Measurements from ENCODE around the gene SPX. TPM values are rescaled to one million over a fixed set of nuclear protein-coding genes. Genes with fewer than 3 reads are reported as not detected.

The SPX gene
- total RNA-seq, 4 donors from 2014 or later: 1.5 to 2.4 (median 1.6) TPM; not detected in 1

- no peak overlapping the region for H3K27ac ChIP-seq
- WGBS, 2 donors: 91 to 94% methylated on average over 4 of the region's 4 CpGs
Measured at GRCh38 chr12:21573733-21574358, 47.8 kb downstream of the SPX start.

GRCh38 chr12:21576431-21576830 is 50.3 kb downstream of the SPX start:
- Histone ChIP-seq H3K36me3 (no peaks in the 10 kb centered on the region), H3K27ac (no peak overlapping the region), H3K27me3 (no peaks in the 10 kb centered on the region), H3K9me3 (no peaks in the 10 kb centered on the region), H3K4me1 (no peaks in the 10 kb centered on the region), H3K4me3 (no peak overlapping the region)
- TF ChIP-seq EP300 (IDR thresholded peaks at IDR 0.05) (no peak), POLR2A (IDR thresholded peaks at IDR 0.05) (no peak), CTCF (IDR thresholded peaks at IDR 0.05) (no peak)
- WGBS, 2 donors: 83 to 93% methylated on average over 2 of the region's 2 CpGs
- DNase-seq (ENCODE audit: low spot score in 2 of 2): no peak

More at GRCh38 chr12:21573733-21574358, 47.8 kb downstream of the SPX start:
- TF ChIP-seq CTCF (IDR thresholded peaks at IDR 0.05) (no peak), POLR2A (IDR thresholded peaks at IDR 0.05) (no peak), EP300 (IDR thresholded peaks at IDR 0.05) (no peak)
- no peak overlapping the region for H3K4me3 ChIP-seq
- H3K36me3 ChIP-seq: no peaks in the 10 kb centered on the region
- no peaks in the 10 kb centered on the region for H3K4me1 ChIP-seq
- H3K27me3 ChIP-seq: no peaks in the 10 kb centered on the region
- no peaks in the 10 kb centered on the region for H3K9me3 ChIP-seq
- no peak for DNase-seq (ENCODE audit: low spot score in 2 of 2)

- WGBS, 2 donors: 50 to 51% methylated on average over 1 of the region's 1 CpG
- Histone ChIP-seq H3K27ac (no peak overlapping the region), H3K36me3 (no peaks in the 10 kb centered on the region), H3K4me3 (no peak overlapping the region), H3K27me3 (no peaks in the 10 kb centered on the region), H3K4me1 (no peaks in the 10 kb centered on the region), H3K9me3 (no peaks in the 10 kb centered on the region)
- DNase-seq (ENCODE audit: low spot score in 2 of 2): no peak
- no peak for TF ChIP-seq CTCF (IDR thresholded peaks at IDR 0.05)
- TF ChIP-seq POLR2A (IDR thresholded peaks at IDR 0.05): no peak
- no peak for TF ChIP-seq EP300 (IDR thresholded peaks at IDR 0.05)
Measured at GRCh38 chr12:21577516-21577915, 51.4 kb downstream of the SPX start.

GRCh38 chr12:21580748-21581516 is 54.8 kb downstream of the SPX start:
- Histone ChIP-seq H3K9me3 (no peaks in the 10 kb centered on the region), H3K4me1 (no peaks in the 10 kb centered on the region), H3K27me3 (no peaks in the 10 kb centered on the region), H3K36me3 (no peaks in the 10 kb centered on the region), H3K27ac (no peak overlapping the region), H3K4me3 (no peak overlapping the region)
- WGBS, 2 donors: 78 to 83% methylated on average over 4 of the region's 4 CpGs
- no peak for DNase-seq (ENCODE audit: low spot score in 2 of 2)
- no peak for TF ChIP-seq CTCF (IDR thresholded peaks at IDR 0.05)
- TF ChIP-seq POLR2A (IDR thresholded peaks at IDR 0.05): no peak
- TF ChIP-seq EP300 (IDR thresholded peaks at IDR 0.05): no peak

Other genes with a start within 250 kb of the SPX start
- gene SLCO1A2, start 191.4 kb upstream of the SPX start, total RNA-seq: under 1 TPM in 1 of 4 donors, not detected in 3; 0.22 TPM
- gene IAPP, start 153.4 kb upstream of the SPX start, total RNA-seq: not detected
- 10 to 100 TPM in 3 of 4 donors, 1 to 10 TPM in 1; 6.3 to 23.1 (median 20.5) TPM for gene PYROXD1, start 88.6 kb upstream of the SPX start, total RNA-seq
- 10 to 100 TPM; 21.4 to 33.0 (median 30.8) TPM for gene RECQL, start 24.7 kb upstream of the SPX start, total RNA-seq
- gene GOLT1B, start 24.5 kb upstream of the SPX start, total RNA-seq: 10 to 100 TPM; 16.8 to 28.8 (median 18.8) TPM
- under 1 TPM in 2 of 4 donors, not detected in 2; 0.22 to 0.39 TPM for gene GYS2, start 78.6 kb downstream of the SPX start, total RNA-seq
- gene LDHB, start 131.5 kb downstream of the SPX start, total RNA-seq: 100 to 1,000 TPM; 214 to 283 (median 247) TPM
- 10 to 100 TPM in 2 of 4 donors, 1 to 10 TPM in 2; 7.4 to 19.5 (median 12.9) TPM for gene KCNJ8, start 248.4 kb downstream of the SPX start, total RNA-seq

All from tibial nerve (tissue), 4 donors.